WTC11 (cell line): Measurements from ENCODE around the gene RARA. TPM values are rescaled to one million over a fixed set of nuclear protein-coding genes. Genes with fewer than 3 reads are reported as not detected.

Experiments
- ATAC-seq: fragments of 200-7000 bp; cut with Tn5 transposase; 2 replicates; pipeline ENCODE4 v1.10.0; 2021; ENCODE audit warnings: mild to moderate bottlenecking, moderate library complexity
- CTCF ChIA-PET: fragments of 300-600 bp; sonication (Branson Sonifier 250); formaldehyde crosslinking; loops from one replicate; lab custom pipeline; 2021; ENCODE audit warnings: antibody characterized with exemption; lab: Charles Lee
- POLR2A ChIA-PET: fragments of 350-600 bp; sonication (Branson Sonifier 250); formaldehyde crosslinking; loops from one replicate; lab custom pipeline; 2021; ENCODE audit warnings: antibody characterized with exemption; lab: Charles Lee
- DNase-seq: peaks from one replicate; pipeline ENCODE4 v3.0.0; 2021; ENCODE audit warnings: low spot score
- H3K27ac Mint-ChIP-seq: 2 replicates; pipeline ENCODE4 v1.8.0; 2021; ENCODE audit warnings: mixed read lengths
- H3K27me3 Mint-ChIP-seq: 2 replicates; pipeline ENCODE4 v1.8.0; 2021; ENCODE audit warnings: low read depth, mild to moderate bottlenecking, moderate library complexity, mixed read lengths
- H3K36me3 Mint-ChIP-seq: 2 replicates; pipeline ENCODE4 v1.8.0; 2021; ENCODE audit warnings: mixed read lengths
- H3K4me1 Mint-ChIP-seq: 2 replicates; pipeline ENCODE4 v1.8.0; 2022; ENCODE audit warnings: mixed read lengths
- H3K4me3 Mint-ChIP-seq: 2 replicates; pipeline ENCODE4 v1.8.0; 2021; ENCODE audit warnings: mild to moderate bottlenecking, moderate library complexity, mixed read lengths
- H3K9me3 Mint-ChIP-seq: 2 replicates; pipeline ENCODE4 v1.8.0; 2021; ENCODE audit warnings: mixed read lengths
- ATF1 ChIP-seq: sonication (generic); formaldehyde crosslinking; IDR thresholded peaks from 2 replicates; pipeline ENCODE4 v1.8.1; 2023; ENCODE audit warnings: mild to moderate bottlenecking, moderate library complexity, missing genetic modification reagents
- ATF2 ChIP-seq: sonication (generic); formaldehyde crosslinking; IDR thresholded peaks from 2 replicates; pipeline ENCODE4 v1.8.1; 2022; ENCODE audit warnings: low read depth, missing genetic modification reagents, borderline replicate concordance
- ATF3 ChIP-seq: sonication (generic); formaldehyde crosslinking; conservative IDR thresholded peaks from 2 replicates; pipeline ENCODE4 v1.8.1; 2022; ENCODE audit warnings: mild to moderate bottlenecking, missing genetic modification reagents
- CREB1 ChIP-seq: sonication (generic); formaldehyde crosslinking; IDR thresholded peaks from 2 replicates; pipeline ENCODE4 v1.8.0; 2023; ENCODE audit warnings: mild to moderate bottlenecking, missing genetic modification reagents
- CREM ChIP-seq: sonication (generic); formaldehyde crosslinking; IDR thresholded peaks from 2 replicates; pipeline ENCODE4 v1.8.1; 2022; ENCODE audit warnings: mild to moderate bottlenecking, missing genetic modification reagents, moderate library complexity
- E2F4 ChIP-seq: sonication (generic); formaldehyde crosslinking; IDR thresholded peaks from 2 replicates; pipeline ENCODE4 v1.8.1; 2022; ENCODE audit warnings: low read depth, mild to moderate bottlenecking, moderate library complexity, missing genetic modification reagents, borderline replicate concordance
- ETV6 ChIP-seq: sonication (generic); formaldehyde crosslinking; IDR thresholded peaks from 2 replicates; pipeline ENCODE4 v1.8.1; 2022; ENCODE audit warnings: mild to moderate bottlenecking, missing genetic modification reagents
- HMGA2 ChIP-seq: fragments of 250-450 bp; sonication (Bioruptor Pico); IDR thresholded peaks from 2 replicates; pipeline ENCODE4 v1.4.0; 2021; ENCODE audit warnings: mild to moderate bottlenecking, moderate library complexity
- HMGXB4 ChIP-seq: sonication (generic); formaldehyde crosslinking; IDR thresholded peaks from 2 replicates; pipeline ENCODE4 v1.8.1; 2023; ENCODE audit warnings: mild to moderate bottlenecking, moderate library complexity, missing genetic modification reagents
- MAX ChIP-seq: sonication (generic); formaldehyde crosslinking; IDR thresholded peaks from 2 replicates; pipeline ENCODE4 v1.8.0; 2022; ENCODE audit warnings: mild to moderate bottlenecking, missing genetic modification reagents
- MXD4 ChIP-seq: fragments of 250-450 bp; sonication (Bioruptor Pico); IDR thresholded peaks from 2 replicates; pipeline ENCODE4 v1.8.0; 2021; ENCODE audit warnings: mild to moderate bottlenecking, moderate library complexity, borderline replicate concordance
- NFE2L1 ChIP-seq: sonication (generic); formaldehyde crosslinking; IDR thresholded peaks from 2 replicates; pipeline ENCODE4 v1.8.1; 2023; ENCODE audit warnings: missing genetic modification reagents
- OVOL2 ChIP-seq: fragments of 250-450 bp; sonication (Bioruptor Pico); IDR thresholded peaks from 2 replicates; pipeline ENCODE4 v1.9.0; 2021; ENCODE audit warnings: mild to moderate bottlenecking, borderline replicate concordance
- PREB ChIP-seq: sonication (generic); formaldehyde crosslinking; IDR thresholded peaks from 2 replicates; pipeline ENCODE4 v1.8.1; 2022; ENCODE audit warnings: mild to moderate bottlenecking, missing genetic modification reagents, moderate library complexity, borderline replicate concordance
- RELA ChIP-seq: sonication (generic); formaldehyde crosslinking; IDR thresholded peaks from 2 replicates; pipeline ENCODE4 v1.8.1; 2022; ENCODE audit warnings: missing genetic modification reagents, mild to moderate bottlenecking, borderline replicate concordance
- SMAD3 ChIP-seq: sonication (generic); formaldehyde crosslinking; IDR thresholded peaks from 2 replicates; pipeline ENCODE4 v1.8.0; 2022; ENCODE audit warnings: missing genetic modification reagents, mild to moderate bottlenecking, borderline replicate concordance
- ZNF138 ChIP-seq: sonication (generic); formaldehyde crosslinking; conservative IDR thresholded peaks from 2 replicates; pipeline ENCODE4 v1.8.1; 2022; ENCODE audit warnings: mild to moderate bottlenecking, moderate library complexity, missing genetic modification reagents
- total RNA-seq: library from RNA; stranded (reverse); gene quantifications from 3 replicates; pipeline ENCODE4 v1.2.3, GENCODE V29; 2021
- TF ChIP-seq, protein P1 (sequence below): fragments of 200-600 bp; IDR thresholded peaks from 2 replicates; pipeline ENCODE4 v1.8.0; 2022; ENCODE audit warnings: antibody characterized with exemption
- TF ChIP-seq, protein P2 (sequence below): sonication (generic); formaldehyde crosslinking; IDR thresholded peaks from 2 replicates; pipeline ENCODE4 v1.8.0; 2023; ENCODE audit warnings: missing genetic modification reagents, mild to moderate bottlenecking, borderline replicate concordance
- TF ChIP-seq, protein P3 (sequence below): fragments of 250-450 bp; sonication (Bioruptor Pico); conservative IDR thresholded peaks from 2 replicates; pipeline ENCODE4 v1.9.0; 2021; ENCODE audit warnings: mild to moderate bottlenecking

The RARA gene
- total RNA-seq, 1 experiment from 2014 or later: 20.7 TPM

DNA sequence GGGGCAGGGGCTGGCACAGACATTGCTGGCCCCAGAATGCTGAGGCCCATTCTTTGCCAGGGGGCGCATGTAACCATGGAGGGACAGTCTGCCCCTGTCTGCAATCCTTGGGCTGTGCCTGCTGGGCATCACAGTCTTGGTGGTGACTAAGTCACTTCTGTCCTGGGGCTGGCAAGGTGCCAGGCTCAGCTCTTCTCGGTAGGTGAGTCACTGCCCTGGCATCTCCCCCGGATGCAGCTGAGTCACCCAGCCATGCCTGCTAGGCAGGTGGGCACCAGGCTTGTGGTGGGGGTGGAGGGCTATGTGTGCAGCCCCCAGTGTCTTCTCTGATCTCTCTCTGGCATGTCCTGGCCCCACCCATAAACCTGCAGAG is 5.6 kb downstream of the RARA start (continued):
- no peak for TF ChIP-seq E2F4 (CRISPR knock-in tag)
- TF ChIP-seq MXD4 (CRISPR knock-in tag): no peak
- no peak for TF ChIP-seq CREM (CRISPR knock-in tag)
- no peak for TF ChIP-seq ETV6 (CRISPR knock-in tag)
- TF ChIP-seq, protein P1, sequence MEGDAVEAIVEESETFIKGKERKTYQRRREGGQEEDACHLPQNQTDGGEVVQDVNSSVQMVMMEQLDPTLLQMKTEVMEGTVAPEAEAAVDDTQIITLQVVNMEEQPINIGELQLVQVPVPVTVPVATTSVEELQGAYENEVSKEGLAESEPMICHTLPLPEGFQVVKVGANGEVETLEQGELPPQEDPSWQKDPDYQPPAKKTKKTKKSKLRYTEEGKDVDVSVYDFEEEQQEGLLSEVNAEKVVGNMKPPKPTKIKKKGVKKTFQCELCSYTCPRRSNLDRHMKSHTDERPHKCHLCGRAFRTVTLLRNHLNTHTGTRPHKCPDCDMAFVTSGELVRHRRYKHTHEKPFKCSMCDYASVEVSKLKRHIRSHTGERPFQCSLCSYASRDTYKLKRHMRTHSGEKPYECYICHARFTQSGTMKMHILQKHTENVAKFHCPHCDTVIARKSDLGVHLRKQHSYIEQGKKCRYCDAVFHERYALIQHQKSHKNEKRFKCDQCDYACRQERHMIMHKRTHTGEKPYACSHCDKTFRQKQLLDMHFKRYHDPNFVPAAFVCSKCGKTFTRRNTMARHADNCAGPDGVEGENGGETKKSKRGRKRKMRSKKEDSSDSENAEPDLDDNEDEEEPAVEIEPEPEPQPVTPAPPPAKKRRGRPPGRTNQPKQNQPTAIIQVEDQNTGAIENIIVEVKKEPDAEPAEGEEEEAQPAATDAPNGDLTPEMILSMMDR: no peak
- no peak for TF ChIP-seq RELA (CRISPR knock-in tag)
- no peak for TF ChIP-seq OVOL2
- no peak for TF ChIP-seq SMAD3 (CRISPR knock-in tag)
- TF ChIP-seq, all 79 proteins: peak for 0

GRCh38 chr17:40315206-40315605 is 6.2 kb downstream of the RARA start:
- Mint-ChIP-seq H3K36me3 (no peaks in the 10 kb centered on the region), H3K9me3 (no peaks in the 10 kb centered on the region), H3K4me1 (peaks cover 69% of the 10 kb centered on the region), H3K27ac (no peak overlapping the region), H3K27me3 (peaks cover 22% of the 10 kb centered on the region), H3K4me3 (no peak overlapping the region)
- peak; percentile 7 for DNase-seq
- TF ChIP-seq PREB (no peak), ATF1 (CRISPR knock-in tag) (no peak), E2F4 (CRISPR knock-in tag) (no peak), MAX (CRISPR knock-in tag) (no peak), CREB1 (no peak), HMGXB4 (CRISPR knock-in tag) (no peak), ZNF138 (CRISPR knock-in tag) (no peak), HMGA2 (CRISPR knock-in tag) (no peak), ATF2 (CRISPR knock-in tag) (no peak), NFE2L1 (CRISPR knock-in tag) (no peak), ATF3 (CRISPR knock-in tag) (no peak)
- TF ChIP-seq, protein P2, sequence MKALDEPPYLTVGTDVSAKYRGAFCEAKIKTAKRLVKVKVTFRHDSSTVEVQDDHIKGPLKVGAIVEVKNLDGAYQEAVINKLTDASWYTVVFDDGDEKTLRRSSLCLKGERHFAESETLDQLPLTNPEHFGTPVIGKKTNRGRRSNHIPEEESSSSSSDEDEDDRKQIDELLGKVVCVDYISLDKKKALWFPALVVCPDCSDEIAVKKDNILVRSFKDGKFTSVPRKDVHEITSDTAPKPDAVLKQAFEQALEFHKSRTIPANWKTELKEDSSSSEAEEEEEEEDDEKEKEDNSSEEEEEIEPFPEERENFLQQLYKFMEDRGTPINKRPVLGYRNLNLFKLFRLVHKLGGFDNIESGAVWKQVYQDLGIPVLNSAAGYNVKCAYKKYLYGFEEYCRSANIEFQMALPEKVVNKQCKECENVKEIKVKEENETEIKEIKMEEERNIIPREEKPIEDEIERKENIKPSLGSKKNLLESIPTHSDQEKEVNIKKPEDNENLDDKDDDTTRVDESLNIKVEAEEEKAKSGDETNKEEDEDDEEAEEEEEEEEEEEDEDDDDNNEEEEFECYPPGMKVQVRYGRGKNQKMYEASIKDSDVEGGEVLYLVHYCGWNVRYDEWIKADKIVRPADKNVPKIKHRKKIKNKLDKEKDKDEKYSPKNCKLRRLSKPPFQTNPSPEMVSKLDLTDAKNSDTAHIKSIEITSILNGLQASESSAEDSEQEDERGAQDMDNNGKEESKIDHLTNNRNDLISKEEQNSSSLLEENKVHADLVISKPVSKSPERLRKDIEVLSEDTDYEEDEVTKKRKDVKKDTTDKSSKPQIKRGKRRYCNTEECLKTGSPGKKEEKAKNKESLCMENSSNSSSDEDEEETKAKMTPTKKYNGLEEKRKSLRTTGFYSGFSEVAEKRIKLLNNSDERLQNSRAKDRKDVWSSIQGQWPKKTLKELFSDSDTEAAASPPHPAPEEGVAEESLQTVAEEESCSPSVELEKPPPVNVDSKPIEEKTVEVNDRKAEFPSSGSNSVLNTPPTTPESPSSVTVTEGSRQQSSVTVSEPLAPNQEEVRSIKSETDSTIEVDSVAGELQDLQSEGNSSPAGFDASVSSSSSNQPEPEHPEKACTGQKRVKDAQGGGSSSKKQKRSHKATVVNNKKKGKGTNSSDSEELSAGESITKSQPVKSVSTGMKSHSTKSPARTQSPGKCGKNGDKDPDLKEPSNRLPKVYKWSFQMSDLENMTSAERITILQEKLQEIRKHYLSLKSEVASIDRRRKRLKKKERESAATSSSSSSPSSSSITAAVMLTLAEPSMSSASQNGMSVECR (CRISPR knock-in tag): no peak
- TF ChIP-seq, protein P3, sequence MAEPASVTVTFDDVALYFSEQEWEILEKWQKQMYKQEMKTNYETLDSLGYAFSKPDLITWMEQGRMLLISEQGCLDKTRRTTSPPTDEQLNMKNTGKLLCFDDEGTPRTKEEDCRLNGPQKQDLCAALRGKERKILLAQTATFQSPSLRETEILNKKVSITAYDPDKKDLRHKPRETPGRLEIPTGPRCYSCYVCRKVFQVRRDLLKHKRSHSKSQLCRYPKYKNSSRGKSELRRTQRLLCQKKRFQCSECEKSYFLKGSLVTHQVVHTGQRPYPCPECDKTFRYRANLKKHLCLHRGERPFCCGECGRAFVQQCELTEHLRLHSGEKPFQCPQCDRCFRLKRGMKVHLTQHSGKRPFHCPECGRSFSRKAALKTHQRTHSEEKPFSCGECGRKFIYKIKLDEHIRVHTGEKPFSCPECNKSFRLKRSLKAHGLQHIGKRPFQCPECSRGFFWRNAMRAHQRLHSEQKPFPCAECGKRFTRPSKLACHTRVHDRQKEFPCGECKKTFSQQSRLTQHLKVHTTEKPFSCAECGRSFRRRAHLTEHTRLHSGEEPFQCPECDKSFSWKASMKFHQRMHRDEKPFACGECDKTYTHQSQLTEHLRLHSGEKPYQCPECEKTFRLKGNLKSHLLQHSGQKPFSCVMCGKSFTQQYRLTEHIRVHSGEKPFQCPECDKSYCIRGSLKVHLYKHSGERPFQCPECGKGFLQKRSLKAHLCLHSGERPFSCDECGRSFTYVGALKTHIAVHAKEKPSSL (CRISPR knock-in tag): no peak
- no peak for ATAC-seq
- POLR2A ChIA-PET: interaction anchor here (0.9 kb wide), 1 partner anchor 8 kb away, joined by 3 read pairs; no protein-coding TSS in a partner anchor
- CTCF ChIA-PET: interaction anchor here (1.4 to 3.5 kb wide), 6 partner anchors 8 to 96 kb away, joined by 5 to 117 read pairs (median 43); partner anchors contain the start of genes RARA and WIPF2
